ENCODE results near the gene SLCO4A1. TPM values are rescaled to one million over a fixed set of nuclear protein-coding genes. Genes with fewer than 3 reads are reported as not detected.

Gene SLCO4A1
- total RNA-seq, 1 experiment from 2014 or later, result 55.7 TPM

GRCh38 chr20:62664019-62664971 is 22.0 kb downstream of the SLCO4A1 start:
- DNase-seq (ENCODE audit: low read depth), result no peak

GRCh38 chr20:62665153-62665754 is 23.0 kb downstream of the SLCO4A1 start:
- DNase-seq (ENCODE audit: low read depth), result no peak

GRCh38 chr20:62665826-62666735 is 23.8 kb downstream of the SLCO4A1 start:
- DNase-seq (ENCODE audit: low read depth), result no peak

GRCh38 chr20:62666736-62667529 is 24.6 kb downstream of the SLCO4A1 start:
- peak; percentile 88 for DNase-seq (ENCODE audit: low read depth)

- no peak for DNase-seq (ENCODE audit: low read depth)
Measured at GRCh38 chr20:62667530-62668440, 25.5 kb downstream of the SLCO4A1 start.

- DNase-seq (ENCODE audit: low read depth), result peak; percentile 82
Measured at GRCh38 chr20:62668441-62669027, 26.2 kb downstream of the SLCO4A1 start.

GRCh38 chr20:62669249-62669648 is 26.9 kb downstream of the SLCO4A1 start:
- DNase-seq (ENCODE audit: low read depth), result no peak

GRCh38 chr20:62670156-62670555 is 27.9 kb downstream of the SLCO4A1 start:
- no peak for DNase-seq (ENCODE audit: low read depth)

GRCh38 chr20:62670998-62671397 is 28.7 kb downstream of the SLCO4A1 start:
- no peak for DNase-seq (ENCODE audit: low read depth)

- no peak for DNase-seq (ENCODE audit: low read depth)
Measured at GRCh38 chr20:62671765-62672164, 29.5 kb downstream of the SLCO4A1 start.

GRCh38 chr20:62674370-62674769 is 32.1 kb downstream of the SLCO4A1 start:
- DNase-seq (ENCODE audit: low read depth), result no peak

- DNase-seq (ENCODE audit: low read depth), result peak; percentile 51
Measured at GRCh38 chr20:62675156-62675876, 33.0 kb downstream of the SLCO4A1 start.

GRCh38 chr20:62675877-62676260 is 33.6 kb downstream of the SLCO4A1 start:
- DNase-seq (ENCODE audit: low read depth), result no peak

GRCh38 chr20:62676976-62677375 is 34.7 kb downstream of the SLCO4A1 start:
- no peak for DNase-seq (ENCODE audit: low read depth)

GRCh38 chr20:62677678-62678077 is 35.4 kb downstream of the SLCO4A1 start:
- DNase-seq (ENCODE audit: low read depth), result no peak

GRCh38 chr20:62678553-62678952 is 36.2 kb downstream of the SLCO4A1 start:
- no peak for DNase-seq (ENCODE audit: low read depth)

- DNase-seq (ENCODE audit: low read depth), result no peak
Measured at GRCh38 chr20:62679978-62680589, 37.8 kb downstream of the SLCO4A1 start.

GRCh38 chr20:62682912-62683517 is 40.7 kb downstream of the SLCO4A1 start:
- DNase-seq (ENCODE audit: low read depth), result no peak
